IPS DF 19.7 (cell line): ENCODE results near the gene PAM.
"Not testable (repeated sequence)": the region's sequence is repeated elsewhere in the genome, so short reads cannot be mapped to it uniquely, and the experiment has no call there.

Source experiments
- DNase-seq: peaks from one replicate; pipeline ENCODE4 v3.0.0-alpha.2; 2013; ENCODE audit warnings: low read depth, low spot score

Gene PAM

GRCh38 chr5:102751903-102752376, 3.2 kb upstream of the PAM start:
- DNase-seq = not testable (repeated sequence)

- DNase-seq = no peak
These were observed 977 bp upstream of the PAM start for GRCh38 chr5:102753889-102754766.

GRCh38 chr5:102755686-102756371, 724 bp downstream of the PAM start:
- DNase-seq = no peak

GRCh38 chr5:102758576-102758975, 3.5 kb downstream of the PAM start:
- DNase-seq = no peak

- no peak for DNase-seq
These were observed 4.2 kb downstream of the PAM start for GRCh38 chr5:102759289-102759688.

GRCh38 chr5:102759700-102760099, 4.6 kb downstream of the PAM start:
- no peak for DNase-seq

GRCh38 chr5:102760815-102761214, 5.7 kb downstream of the PAM start:
- DNase-seq = no peak

- DNase-seq = no peak
These were observed 7.0 kb downstream of the PAM start for GRCh38 chr5:102762095-102762534.

- no peak for DNase-seq
These were observed 7.6 kb downstream of the PAM start for GRCh38 chr5:102762562-102763227.

GRCh38 chr5:102763734-102764133, 8.6 kb downstream of the PAM start:
- no peak for DNase-seq

GRCh38 chr5:102764381-102765004, 9.4 kb downstream of the PAM start:
- no peak for DNase-seq

GRCh38 chr5:102765350-102765749, 10.2 kb downstream of the PAM start:
- DNase-seq = no peak

GRCh38 chr5:102766295-102767090, 11.4 kb downstream of the PAM start:
- no peak for DNase-seq

GRCh38 chr5:102767862-102768261, 12.8 kb downstream of the PAM start:
- no peak for DNase-seq

- DNase-seq = no peak
These were observed 15.7 kb downstream of the PAM start for GRCh38 chr5:102770803-102771202.

GRCh38 chr5:102771435-102771834, 16.3 kb downstream of the PAM start:
- no peak for DNase-seq

GRCh38 chr5:102772273-102772672, 17.2 kb downstream of the PAM start:
- DNase-seq = no peak

GRCh38 chr5:102773133-102773532, 18.0 kb downstream of the PAM start:
- no peak for DNase-seq

- not testable (repeated sequence) for DNase-seq
These were observed 20.7 kb downstream of the PAM start for GRCh38 chr5:102775756-102776155.

- no peak for DNase-seq
These were observed 22.0 kb downstream of the PAM start for GRCh38 chr5:102777099-102777498.

GRCh38 chr5:102778478-102778877, 23.4 kb downstream of the PAM start:
- no peak for DNase-seq
